Sciatic nerve (tissue), 2 donors: ENCODE results near the gene NPC1. TPM values are rescaled to one million over a fixed set of nuclear protein-coding genes. Genes with fewer than 3 reads are reported as not detected.
"Not testable (repeated sequence)": the region's sequence is repeated elsewhere in the genome, so short reads cannot be mapped to it uniquely, and the experiment has no call there.

Experiments
- ATAC-seq: fragments of 200-7000 bp; cut with Tn5 transposase; one replicate; pipeline ENCODE4 v1.9.1; 2020; ENCODE audit warnings: mild to moderate bottlenecking, moderate library complexity
- DNase-seq: peaks from one replicate; pipeline ENCODE4 v3.0.0-alpha.2; 2020; ENCODE audit warnings: low spot score
- intact Hi-C: fragments of 100-400 bp; cut with DNase I; formaldehyde crosslinking; loops from one replicate; pipeline ENCODE4 v1.14.2; 2022
- total RNA-seq: library from RNA; stranded (reverse); fragmentation: NEBNext Ultra II Directional; extraction: Animal tissue kit (Norgen Biotek cat#: 25700); gene quantifications from one replicate; pipeline ENCODE4 v1.2.1, GENCODE V29; 2021
- donor health status: DM: no; HTN: no; CAD: no.
- donor health status: DM: no; HTN: no; CAD: no.

NPC1 gene
- total RNA-seq, 1 donor from 2014 or later, result 77.3 TPM

DNA sequence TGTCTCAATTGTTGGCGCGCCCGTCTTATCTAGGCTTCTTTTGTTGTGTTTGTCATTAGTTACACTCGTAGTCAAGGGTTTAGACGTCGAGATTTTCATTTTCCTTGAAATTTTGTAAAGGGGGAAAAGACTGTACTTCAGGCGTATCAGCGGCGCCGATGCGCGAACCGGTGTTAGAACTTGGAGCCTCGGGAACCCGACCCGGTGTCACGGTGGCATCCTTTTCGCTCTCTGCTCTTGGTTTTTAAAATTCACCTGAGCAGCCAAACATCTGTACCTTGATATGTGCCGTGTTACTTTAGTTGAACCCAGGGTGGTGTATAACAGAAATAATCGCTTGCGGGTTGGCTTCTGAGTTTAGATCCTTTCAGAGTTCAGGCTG is 82.4 kb downstream of the NPC1 start:
- intact Hi-C loops, result no loop called here
- DNase-seq, result no peak
- ATAC-seq, result no peak

DNA sequence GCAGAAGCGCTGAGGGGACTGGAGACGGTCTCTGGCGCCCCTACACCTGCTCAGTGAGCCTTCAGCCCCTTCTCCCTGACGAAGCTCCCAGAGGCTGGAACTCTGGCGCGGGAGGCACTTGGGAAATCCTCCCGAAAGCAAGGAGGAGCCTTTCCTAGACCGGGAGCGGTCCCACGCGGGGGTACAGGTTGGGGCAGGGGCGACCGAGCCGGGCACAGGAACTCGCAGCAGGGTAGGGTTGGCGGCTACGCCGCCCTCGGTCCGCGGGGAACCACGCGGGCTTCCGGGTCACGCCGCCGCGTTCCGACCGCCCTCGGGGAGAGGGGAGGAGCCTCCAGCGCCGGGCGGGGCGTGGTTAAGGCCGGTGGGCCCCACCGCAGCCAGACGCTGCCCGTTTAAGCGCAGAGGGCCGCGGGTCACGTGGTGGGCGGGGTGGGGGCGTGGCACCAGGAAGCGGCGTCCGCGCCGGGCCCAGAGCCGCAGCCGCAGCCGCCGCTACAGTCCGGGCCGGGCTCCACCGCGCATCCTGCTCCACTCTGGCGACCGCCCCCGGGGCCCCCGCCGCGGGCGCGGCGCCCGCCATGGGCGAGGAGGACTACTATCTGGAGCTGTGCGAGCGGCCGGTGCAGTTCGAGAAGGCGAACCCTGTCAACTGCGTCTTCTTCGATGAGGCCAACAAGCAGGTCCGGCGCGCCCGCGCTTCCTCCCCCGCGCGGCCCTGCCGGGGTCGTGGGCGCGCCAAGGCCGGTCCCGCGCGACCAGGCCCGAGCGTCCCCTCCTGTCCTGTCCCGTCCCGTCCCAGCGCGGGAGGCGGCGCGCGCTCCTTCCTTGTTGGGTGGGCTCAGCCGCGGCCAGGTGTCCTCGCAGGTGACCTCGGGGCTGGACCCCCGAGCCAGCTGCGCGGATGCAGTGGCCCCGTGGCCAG is 83.0 kb downstream of the NPC1 start, which contains the start of gene RMC1:
RMC1 (plus strand) TSS at position 474 of the 925 bp plus-strand sequence; CDS start at position 582, 108 bp downstream.
- intact Hi-C loops, result no loop called here
- ATAC-seq (peak; percentile 99), DNase-seq (peak; percentile 99)

DNA sequence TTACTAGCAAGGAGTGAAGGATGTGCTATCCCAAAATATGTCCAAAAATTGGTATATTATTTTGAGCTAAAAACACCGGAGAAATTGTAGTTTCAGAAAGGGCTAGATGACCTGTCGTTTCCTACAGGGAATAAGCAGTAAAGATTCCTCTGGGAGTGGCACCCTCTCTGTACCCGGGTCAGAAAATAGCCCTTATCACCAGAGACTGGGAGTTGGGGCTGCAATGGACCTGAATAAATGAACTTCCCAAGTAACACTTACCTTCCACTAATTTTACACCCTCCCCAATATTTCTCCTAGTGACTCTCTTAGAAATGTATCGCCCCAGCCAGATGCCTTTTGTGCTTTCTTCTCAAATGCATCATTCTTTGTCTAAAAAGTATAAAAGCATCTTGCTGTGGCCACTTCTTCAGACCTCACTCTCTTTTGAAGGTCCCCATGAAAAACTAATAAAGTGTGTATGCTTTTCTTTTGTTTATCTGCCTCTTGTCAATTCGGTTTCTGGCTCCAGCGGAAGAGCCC is 83.7 kb downstream of the NPC1 start:
- ATAC-seq, result no peak
- intact Hi-C loops, result no loop called here
- no peak for DNase-seq

- DNase-seq (no peak), ATAC-seq (no peak)
- intact Hi-C loops, result no loop called here
These were observed 84.7 kb downstream of the NPC1 start for GRCh38 chr18:23501626-23502025.

- DNase-seq, result no peak
- intact Hi-C loops, result no loop called here
- ATAC-seq, result no peak
These were observed 87.0 kb downstream of the NPC1 start for GRCh38 chr18:23499291-23499781.

DNA sequence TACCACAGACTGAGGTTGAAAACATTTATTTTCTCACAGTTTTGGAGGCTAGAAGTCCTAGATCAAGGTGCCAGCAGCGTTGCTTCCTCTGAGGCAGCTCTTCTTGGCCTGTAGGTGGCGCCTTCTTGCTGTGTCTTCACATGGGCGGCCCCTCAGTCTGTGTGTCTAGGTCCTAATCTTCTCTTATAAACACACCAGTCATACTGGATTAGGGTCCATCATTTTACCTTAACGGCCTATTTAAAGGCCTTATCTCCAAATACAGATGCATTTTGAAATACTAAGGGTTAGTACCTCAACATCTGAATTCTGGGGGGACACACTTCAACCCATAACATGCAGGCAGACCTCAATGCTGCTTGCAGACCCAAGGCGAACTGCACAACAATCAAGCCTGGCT is 87.4 kb downstream of the NPC1 start:
- DNase-seq (peak; percentile 73), ATAC-seq (peak; percentile 33)
- intact Hi-C loops, result no loop called here

DNA sequence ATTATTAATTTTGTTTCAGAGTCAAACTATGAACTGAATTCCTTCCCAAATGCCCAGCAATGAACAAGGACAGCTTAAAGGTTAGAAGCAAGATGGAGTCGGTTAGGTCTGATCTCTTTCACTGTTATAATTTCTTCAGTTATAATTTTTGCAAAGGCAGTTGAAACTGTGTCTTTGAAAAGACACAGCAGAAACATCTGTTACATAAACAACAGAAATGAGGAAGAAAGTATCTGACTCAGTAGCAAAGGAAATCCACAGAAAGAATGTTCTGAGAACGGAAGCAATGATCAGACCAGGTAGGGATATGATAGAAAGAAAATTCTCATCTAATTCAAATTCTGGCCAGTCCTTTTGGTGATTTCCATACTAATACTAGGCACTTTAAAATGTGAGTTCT is 88.2 kb downstream of the NPC1 start:
- ATAC-seq (no peak), DNase-seq (no peak)
- intact Hi-C loops, result no loop called here

- intact Hi-C loops, result no loop called here
- ATAC-seq, result no peak
These were observed 90.4 kb downstream of the NPC1 start for GRCh38 chr18:23495723-23496440.

GRCh38 chr18:23494992-23495391 is 91.3 kb downstream of the NPC1 start:
- ATAC-seq, result no peak
- intact Hi-C loops, result no loop called here
- DNase-seq, result no peak

More at GRCh38 chr18:23495723-23496440, 90.4 kb downstream of the NPC1 start:
- DNase-seq, result no peak

DNA sequence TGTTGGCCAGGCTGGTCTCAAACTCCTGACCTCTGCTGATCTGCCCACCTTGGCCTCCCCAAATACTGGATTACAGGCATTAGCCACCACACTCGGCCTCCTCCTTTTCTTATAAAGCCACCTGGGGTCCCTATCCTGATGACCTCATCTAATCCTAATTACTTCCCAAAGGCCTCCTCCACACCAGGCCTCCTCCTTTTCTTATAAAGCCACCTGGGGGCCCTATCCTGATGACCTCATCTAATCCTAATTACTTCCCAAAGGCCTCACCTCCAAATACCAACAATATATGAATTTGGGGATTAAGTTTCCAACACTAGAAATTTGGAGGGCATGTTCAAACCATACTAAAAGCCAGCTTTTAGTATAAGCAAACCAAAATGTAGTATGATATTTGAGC is 92.7 kb downstream of the NPC1 start:
- intact Hi-C loops, result no loop called here
- ATAC-seq (no peak), DNase-seq (no peak)

GRCh38 chr18:23489586-23489985 is 96.7 kb downstream of the NPC1 start:
- intact Hi-C loops, DNase-seq: not testable (repeated sequence)
- peak; percentile 42 for ATAC-seq

DNA sequence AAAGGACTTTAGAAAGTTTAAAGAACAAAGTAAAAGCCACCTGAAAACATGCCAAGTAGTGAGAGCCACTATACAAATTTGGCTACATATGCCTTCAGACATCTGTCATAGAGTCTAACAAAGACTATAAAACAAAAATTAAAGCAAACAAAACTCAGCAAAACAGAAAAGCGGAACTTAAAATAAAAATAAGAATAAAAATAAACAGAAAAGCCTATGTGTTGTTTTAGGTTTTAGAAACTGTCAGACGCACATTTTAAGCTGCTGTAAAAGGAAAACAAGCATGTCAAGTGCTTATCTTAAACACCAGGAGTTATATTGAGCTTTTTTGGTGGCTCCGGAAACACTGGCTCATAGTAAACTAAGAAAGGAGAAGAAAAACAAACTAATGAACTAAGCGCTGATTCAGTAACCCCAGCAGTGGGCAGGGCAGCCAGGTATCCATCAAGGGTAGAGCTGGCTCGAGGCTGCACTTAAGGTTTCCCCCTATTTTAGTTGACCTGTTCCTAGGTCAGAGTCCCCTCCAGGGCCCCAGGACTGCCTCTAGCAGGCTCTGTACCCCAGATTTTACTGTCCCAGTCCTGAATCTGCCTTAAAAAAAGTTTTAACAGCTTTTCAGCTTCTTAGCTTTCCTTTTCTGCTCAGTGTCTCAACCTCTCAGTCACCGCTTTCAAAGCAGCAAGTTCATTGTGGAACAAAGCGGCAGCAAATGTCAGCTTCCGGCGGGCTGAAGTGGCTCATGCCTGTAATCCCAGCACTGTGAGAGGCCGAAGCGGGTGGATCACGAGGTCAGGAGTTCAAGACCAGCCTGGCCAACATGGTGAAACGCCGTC is 98.4 kb downstream of the NPC1 start:
- DNase-seq, result no peak
- intact Hi-C loops, result no loop called here

DNA sequence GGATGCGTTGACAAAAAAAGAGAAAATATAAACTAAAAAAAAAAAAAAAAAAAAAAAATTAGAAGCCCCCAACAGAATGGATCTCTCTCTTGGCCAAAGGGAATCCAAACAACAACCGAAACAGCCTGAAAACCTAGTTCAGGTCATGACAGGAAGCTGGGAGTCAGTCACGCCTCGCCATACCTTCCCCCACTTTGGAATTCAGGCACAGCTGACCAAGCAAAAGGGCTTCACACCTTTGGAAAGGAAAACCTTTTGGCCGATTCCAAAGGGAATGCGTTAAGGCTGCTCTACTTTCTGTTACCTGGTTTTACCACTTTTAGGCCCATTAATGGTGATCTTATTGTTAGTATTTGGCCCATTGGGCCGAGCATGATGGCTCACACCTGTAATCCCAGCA is 100.9 kb downstream of the NPC1 start:
- intact Hi-C loops, result no loop called here
- ATAC-seq (no peak), DNase-seq (no peak)

More for the DNA sequence above, 98.4 kb downstream of the NPC1 start:
- peak; percentile 35 for ATAC-seq

DNA sequence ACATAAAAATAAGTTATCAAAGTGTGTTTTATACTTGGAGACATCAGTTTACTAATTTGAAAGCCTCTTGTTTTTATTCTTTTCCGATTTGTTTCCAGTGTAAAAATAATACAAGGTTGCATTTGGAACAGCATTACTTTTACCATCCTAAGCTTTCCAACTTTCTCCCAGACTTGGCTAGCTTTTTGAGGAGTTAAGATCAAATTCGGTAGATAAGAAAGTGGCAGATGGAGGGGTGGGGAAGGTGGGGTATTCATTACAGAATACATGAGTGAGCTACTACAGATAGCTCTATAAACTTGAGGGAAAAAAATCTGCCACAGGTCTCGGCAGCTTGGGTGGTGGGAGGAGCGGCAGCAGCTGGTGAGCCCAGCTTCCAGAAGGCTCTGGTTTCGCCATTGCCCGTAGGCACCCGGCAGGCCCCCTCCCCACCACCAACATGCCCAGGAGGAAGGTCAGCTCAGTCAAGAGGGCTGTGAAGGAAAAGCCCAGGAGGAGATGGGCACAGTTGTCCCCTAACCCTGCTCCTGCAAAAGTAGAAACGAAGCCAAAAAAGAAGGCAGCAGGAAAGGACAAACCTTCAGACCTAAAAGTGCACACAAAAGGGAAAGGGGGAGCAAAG is 101.6 kb downstream of the NPC1 start:
- no peak for ATAC-seq

More for the DNA sequence above, 101.6 kb downstream of the NPC1 start:
- no peak for DNase-seq
- intact Hi-C loops, result no loop called here

Other genes starting within 250 kb of the NPC1 start
- 74.8 TPM for gene RIOK3, start 133.2 kb downstream of the NPC1 start, total RNA-seq
- gene RMC1, start 83.0 kb downstream of the NPC1 start, total RNA-seq, result 26.2 TPM
- 21.5 TPM for gene ANKRD29, start 76.4 kb upstream of the NPC1 start, total RNA-seq
- gene LAMA3, start 102.9 kb upstream of the NPC1 start, total RNA-seq, result 47.3 TPM